ENCODE data around the gene AP3B2. TPM values are rescaled to one million over a fixed set of nuclear protein-coding genes. Genes with fewer than 3 reads are reported as not detected.
A peak's percentile ranks its signal among the peaks of the same experiment; 100 is the strongest.

Gene AP3B2
- total RNA-seq, 2 donors from 2014 or later = 0.10 TPM

GRCh38 chr15:82680200-82681102, 29.2 kb downstream of the AP3B2 start:
- ATAC-seq = peak; percentile 98
- H3K4me1 Mint-ChIP-seq = peaks cover 7% of the 10 kb centered on the region
- peak overlapping the region; percentile 92 for H3K27ac Mint-ChIP-seq
- H3K4me3 Mint-ChIP-seq = peak overlapping the region; percentile 92
- DNase-seq = peak; percentile 66 to 69 (median 67)
- peaks cover 10% of the 10 kb centered on the region for H3K27me3 Mint-ChIP-seq
- H3K36me3 Mint-ChIP-seq (ENCODE audit: low read depth) = no peaks in the 10 kb centered on the region
- no peaks in the 10 kb centered on the region for H3K9me3 ChIP-seq (ENCODE audit: control insufficient read depth, low read length, poor library complexity, severe bottlenecking)

- peaks cover 7% of the 10 kb centered on the region for H3K4me1 Mint-ChIP-seq
- ATAC-seq (no peak), DNase-seq (no peak)
- no peaks in the 10 kb centered on the region for H3K36me3 Mint-ChIP-seq (ENCODE audit: low read depth)
- peak overlapping the region; percentile 92 for H3K4me3 Mint-ChIP-seq
- H3K27ac Mint-ChIP-seq = no peak overlapping the region
- no peaks in the 10 kb centered on the region for H3K9me3 ChIP-seq (ENCODE audit: control insufficient read depth, low read length, poor library complexity, severe bottlenecking)
- peaks cover 6% of the 10 kb centered on the region for H3K27me3 Mint-ChIP-seq
These were observed 30.0 kb downstream of the AP3B2 start for GRCh38 chr15:82679626-82680199.

GRCh38 chr15:82677720-82678323, 31.9 kb downstream of the AP3B2 start:
- Mint-ChIP-seq H3K4me1 (peaks cover 7% of the 10 kb centered on the region), H3K4me3 (no peak overlapping the region), H3K27me3 (no peaks in the 10 kb centered on the region), H3K36me3 (ENCODE audit: low read depth) (no peaks in the 10 kb centered on the region), H3K27ac (no peak overlapping the region)
- H3K9me3 ChIP-seq (ENCODE audit: control insufficient read depth, low read length, poor library complexity, severe bottlenecking) = no peaks in the 10 kb centered on the region
- ATAC-seq (no peak), DNase-seq (no peak)

- Mint-ChIP-seq H3K4me3 (no peak overlapping the region), H3K4me1 (no peaks in the 10 kb centered on the region), H3K27me3 (no peaks in the 10 kb centered on the region), H3K36me3 (ENCODE audit: low read depth) (no peaks in the 10 kb centered on the region), H3K27ac (peak overlapping the region; percentile 39)
- H3K9me3 ChIP-seq (ENCODE audit: control insufficient read depth, low read length, poor library complexity, severe bottlenecking) = no peaks in the 10 kb centered on the region
- ATAC-seq (no peak), DNase-seq (no peak)
These were observed 34.8 kb downstream of the AP3B2 start for GRCh38 chr15:82674873-82675272.

GRCh38 chr15:82670699-82671098, 39.0 kb downstream of the AP3B2 start:
- H3K27me3 Mint-ChIP-seq = peaks cover 13% of the 10 kb centered on the region
- no peak overlapping the region for H3K4me3 Mint-ChIP-seq
- ATAC-seq (no peak), DNase-seq (no peak)
- H3K9me3 ChIP-seq (ENCODE audit: control insufficient read depth, low read length, poor library complexity, severe bottlenecking) = no peaks in the 10 kb centered on the region
- H3K36me3 Mint-ChIP-seq (ENCODE audit: low read depth) = peaks cover under 1% of the 10 kb centered on the region
- H3K27ac Mint-ChIP-seq = no peak overlapping the region
- no peaks in the 10 kb centered on the region for H3K4me1 Mint-ChIP-seq

- Mint-ChIP-seq H3K4me3 (no peak overlapping the region), H3K4me1 (no peaks in the 10 kb centered on the region), H3K27ac (no peak overlapping the region), H3K36me3 (ENCODE audit: low read depth) (peaks cover 2% of the 10 kb centered on the region), H3K27me3 (peaks cover 44% of the 10 kb centered on the region)
- H3K9me3 ChIP-seq (ENCODE audit: control insufficient read depth, low read length, poor library complexity, severe bottlenecking) = no peaks in the 10 kb centered on the region
- no peak for DNase-seq
- ATAC-seq = no peak
These were observed 43.1 kb downstream of the AP3B2 start for GRCh38 chr15:82666606-82667005.

- Mint-ChIP-seq H3K36me3 (ENCODE audit: low read depth) (peaks cover 2% of the 10 kb centered on the region), H3K27ac (no peak overlapping the region)
These were observed 45.7 kb downstream of the AP3B2 start for GRCh38 chr15:82664021-82664420.

GRCh38 chr15:82663186-82663600, 46.5 kb downstream of the AP3B2 start:
- H3K36me3 Mint-ChIP-seq (ENCODE audit: low read depth) = peaks cover 2% of the 10 kb centered on the region
- peak in 2 of 3 donors; percentile 26 to 32 for DNase-seq
- no peaks in the 10 kb centered on the region for H3K4me1 Mint-ChIP-seq
- no peaks in the 10 kb centered on the region for H3K9me3 ChIP-seq (ENCODE audit: control insufficient read depth, low read length, poor library complexity, severe bottlenecking)
- H3K4me3 Mint-ChIP-seq = no peak overlapping the region
- no peak overlapping the region for H3K27ac Mint-ChIP-seq
- no peak for ATAC-seq
- H3K27me3 Mint-ChIP-seq = peaks cover 61% of the 10 kb centered on the region

More at GRCh38 chr15:82664021-82664420, 45.7 kb downstream of the AP3B2 start:
- DNase-seq (no peak), ATAC-seq (no peak)
- Mint-ChIP-seq H3K4me1 (no peaks in the 10 kb centered on the region), H3K4me3 (no peak overlapping the region), H3K27me3 (peaks cover 59% of the 10 kb centered on the region)
- H3K9me3 ChIP-seq (ENCODE audit: control insufficient read depth, low read length, poor library complexity, severe bottlenecking) = no peaks in the 10 kb centered on the region

GRCh38 chr15:82662641-82663040, 47.0 kb downstream of the AP3B2 start:
- H3K27ac Mint-ChIP-seq = no peak overlapping the region
- H3K4me1 Mint-ChIP-seq = no peaks in the 10 kb centered on the region
- peaks cover 2% of the 10 kb centered on the region for H3K36me3 Mint-ChIP-seq (ENCODE audit: low read depth)
- no peaks in the 10 kb centered on the region for H3K9me3 ChIP-seq (ENCODE audit: control insufficient read depth, low read length, poor library complexity, severe bottlenecking)
- DNase-seq (no peak), ATAC-seq (no peak)
- H3K27me3 Mint-ChIP-seq = peaks cover 59% of the 10 kb centered on the region
- H3K4me3 Mint-ChIP-seq = no peak overlapping the region

GRCh38 chr15:82660378-82660777, 49.3 kb downstream of the AP3B2 start:
- H3K4me1 Mint-ChIP-seq = no peaks in the 10 kb centered on the region
- no peak overlapping the region for H3K4me3 Mint-ChIP-seq
- H3K36me3 Mint-ChIP-seq (ENCODE audit: low read depth) = no peaks in the 10 kb centered on the region
- H3K27me3 Mint-ChIP-seq = peaks cover 67% of the 10 kb centered on the region
- DNase-seq (no peak), ATAC-seq (no peak)
- no peaks in the 10 kb centered on the region for H3K9me3 ChIP-seq (ENCODE audit: control insufficient read depth, low read length, poor library complexity, severe bottlenecking)
- H3K27ac Mint-ChIP-seq = no peak overlapping the region

GRCh38 chr15:82656641-82657266, 52.9 kb downstream of the AP3B2 start:
- no peaks in the 10 kb centered on the region for H3K4me1 Mint-ChIP-seq
- no peak overlapping the region for H3K27ac Mint-ChIP-seq
- peaks cover 2% of the 10 kb centered on the region for H3K36me3 Mint-ChIP-seq (ENCODE audit: low read depth)
- ATAC-seq = no peak
- H3K9me3 ChIP-seq (ENCODE audit: control insufficient read depth, low read length, poor library complexity, severe bottlenecking) = no peaks in the 10 kb centered on the region
- no peak overlapping the region for H3K4me3 Mint-ChIP-seq
- peaks cover 63% of the 10 kb centered on the region for H3K27me3 Mint-ChIP-seq
- DNase-seq = no peak

- Mint-ChIP-seq H3K4me1 (no peaks in the 10 kb centered on the region), H3K27ac (no peak overlapping the region), H3K27me3 (peaks cover 69% of the 10 kb centered on the region)
These were observed 54.1 kb downstream of the AP3B2 start for GRCh38 chr15:82655606-82656005.

More at GRCh38 chr15:82655606-82656005, 54.1 kb downstream of the AP3B2 start:
- no peak for DNase-seq
- Mint-ChIP-seq H3K36me3 (ENCODE audit: low read depth) (peaks cover 2% of the 10 kb centered on the region), H3K4me3 (no peak overlapping the region)
- H3K9me3 ChIP-seq (ENCODE audit: control insufficient read depth, low read length, poor library complexity, severe bottlenecking) = no peaks in the 10 kb centered on the region
- no peak for ATAC-seq
